DND-41 (cell line): ENCODE data around the gene VPS4B.

Source experiments
- EZH2 ChIP-seq: IDR thresholded peaks from 3 replicates; pipeline ENCODE4 v1.6.1; 2012; ENCODE audit warnings: borderline replicate concordance, low read depth, mild to moderate bottlenecking, moderate library complexity, low read length, inconsistent platforms; ENCODE audit not compliant: severe bottlenecking
- TF ChIP-seq, protein P1 (sequence below): IDR thresholded peaks from 2 replicates; pipeline ENCODE4 v1.5.1; 2012; ENCODE audit warnings: borderline replicate concordance, low read length, moderate library complexity, mild to moderate bottlenecking; ENCODE audit not compliant: poor library complexity, severe bottlenecking; ENCODE audit errors: extremely low read depth

DNA sequence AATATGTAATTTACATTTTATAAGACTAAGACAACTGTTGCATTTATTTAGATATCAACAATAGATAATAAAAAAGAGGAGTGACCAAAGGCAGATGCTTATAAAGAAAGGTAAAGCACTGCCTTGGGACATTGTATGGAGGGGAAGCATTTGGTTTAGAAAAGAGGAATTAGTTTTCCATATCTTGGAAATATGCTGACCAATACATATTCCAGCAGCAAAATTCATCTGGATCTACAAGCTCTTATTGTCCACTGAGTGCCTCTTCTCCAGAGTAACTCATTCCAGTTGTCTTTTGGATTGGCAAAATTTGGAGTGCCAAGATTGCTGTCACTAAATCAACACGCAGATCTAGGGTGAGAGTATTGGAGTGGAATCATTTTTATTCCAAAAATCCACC lies 8.9 kb upstream of the VPS4B start:
- TF ChIP-seq, protein P1, sequence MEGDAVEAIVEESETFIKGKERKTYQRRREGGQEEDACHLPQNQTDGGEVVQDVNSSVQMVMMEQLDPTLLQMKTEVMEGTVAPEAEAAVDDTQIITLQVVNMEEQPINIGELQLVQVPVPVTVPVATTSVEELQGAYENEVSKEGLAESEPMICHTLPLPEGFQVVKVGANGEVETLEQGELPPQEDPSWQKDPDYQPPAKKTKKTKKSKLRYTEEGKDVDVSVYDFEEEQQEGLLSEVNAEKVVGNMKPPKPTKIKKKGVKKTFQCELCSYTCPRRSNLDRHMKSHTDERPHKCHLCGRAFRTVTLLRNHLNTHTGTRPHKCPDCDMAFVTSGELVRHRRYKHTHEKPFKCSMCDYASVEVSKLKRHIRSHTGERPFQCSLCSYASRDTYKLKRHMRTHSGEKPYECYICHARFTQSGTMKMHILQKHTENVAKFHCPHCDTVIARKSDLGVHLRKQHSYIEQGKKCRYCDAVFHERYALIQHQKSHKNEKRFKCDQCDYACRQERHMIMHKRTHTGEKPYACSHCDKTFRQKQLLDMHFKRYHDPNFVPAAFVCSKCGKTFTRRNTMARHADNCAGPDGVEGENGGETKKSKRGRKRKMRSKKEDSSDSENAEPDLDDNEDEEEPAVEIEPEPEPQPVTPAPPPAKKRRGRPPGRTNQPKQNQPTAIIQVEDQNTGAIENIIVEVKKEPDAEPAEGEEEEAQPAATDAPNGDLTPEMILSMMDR: no peak
- TF ChIP-seq EZH2: no peak
